Natural killer cell (primary cell): ENCODE measurements around the gene EMP1. TPM values are rescaled to one million over a fixed set of nuclear protein-coding genes. Genes with fewer than 3 reads are reported as not detected.
A peak's percentile ranks its signal among the peaks of the same experiment; 100 is the strongest.

ENCODE experiments used
- ATAC-seq, 3 donors: fragments of 150-1000 bp in 2 of 3; fragments of 200-7000 bp in 1 of 3; cut with Tn5 transposase; 1 replicate in 1 of 3; 2 replicates in 2 of 3; pipeline ENCODE4 v1.10.0; 2021; ENCODE audit warnings: mild to moderate bottlenecking in 2 of 3, moderate library complexity in 2 of 3
- DNase-seq, 2 donors: peaks; one replicate each; pipeline versions ENCODE4 v3.0.0 to v3.0.0-alpha.2; 2013 to 2021; ENCODE audit warnings: mixed read lengths in 1 of 2
- H3K27ac ChIP-seq: one replicate; pipeline ENCODE4 v1.5.1; 2013; ENCODE audit warnings: mild to moderate bottlenecking, low read length
- H3K27me3 ChIP-seq: one replicate; pipeline ENCODE4 v1.6.1; 2013; ENCODE audit warnings: low read length; ENCODE audit not compliant: control insufficient read depth, insufficient read depth
- H3K36me3 ChIP-seq: one replicate; pipeline ENCODE4 v1.6.1; 2013; ENCODE audit warnings: low read length; ENCODE audit not compliant: control insufficient read depth, insufficient read depth
- H3K4me1 ChIP-seq: one replicate; pipeline ENCODE4 v1.6.1; 2013; ENCODE audit warnings: low read length; ENCODE audit not compliant: control insufficient read depth, insufficient read depth
- H3K4me3 ChIP-seq: one replicate; pipeline ENCODE4 v1.5.1; 2013; ENCODE audit warnings: low read length
- H3K9me3 ChIP-seq: one replicate; pipeline ENCODE4 v1.6.1; 2013; ENCODE audit warnings: low read length; ENCODE audit not compliant: control insufficient read depth, insufficient read depth
- H3K27ac Mint-ChIP-seq, 2 donors: one replicate each; pipeline ENCODE4 v1.8.0; 2022; ENCODE audit warnings: mild to moderate bottlenecking in 2 of 2, mixed read lengths in 2 of 2, moderate library complexity in 1 of 2
- H3K27me3 Mint-ChIP-seq, 2 donors: one replicate each; pipeline ENCODE4 v1.8.0; 2022; ENCODE audit warnings: low read depth in 2 of 2, mixed read lengths in 2 of 2
- H3K36me3 Mint-ChIP-seq: one replicate; pipeline ENCODE4 v1.8.0; 2022; ENCODE audit warnings: mixed read lengths
- H3K4me1 Mint-ChIP-seq, 2 donors: one replicate each; pipeline ENCODE4 v1.8.0; 2022; ENCODE audit warnings: mixed read lengths in 2 of 2
- H3K4me3 Mint-ChIP-seq: one replicate; pipeline ENCODE4 v1.8.0; 2022; ENCODE audit warnings: mild to moderate bottlenecking, moderate library complexity, mixed read lengths
- H3K9me3 Mint-ChIP-seq, 2 donors: one replicate each; pipeline ENCODE4 v1.8.0; 2022; ENCODE audit warnings: mixed read lengths in 2 of 2
- WGBS: methylation state at CpG from one replicate; pipeline ENCODE4 v1.1.7; 2013; ENCODE audit warnings: missing lambda C conversion rate; ENCODE audit not compliant: insufficient coverage; 5-methylcytosine and 5-hydroxymethylcytosine counted together
- intact Hi-C: fragments of 100-400 bp; cut with micrococcal nuclease; formaldehyde crosslinking; loops from one replicate; pipeline ENCODE4 v1.14.2; 2022
- total RNA-seq, 4 donors: library from RNA; stranded (reverse); fragments of 120-200 nt in 1 of 4; gene quantifications; one replicate each; pipeline versions ENCODE4 v1.2.3 to v1.2.4, GENCODE V29; 2013 to 2022
- TF ChIP-seq, protein P1 (sequence below): fragments of 200-600 bp; IDR thresholded peaks from one replicate; pipeline ENCODE4 v1.8.0; 2022; ENCODE audit warnings: antibody characterized with exemption

Gene EMP1
- total RNA-seq, 3 donors from 2014 or later (not counting 1 experiment from before 2014, with no cell fraction given) = 3.8 to 4.3 (median 4.2) TPM

- H3K27ac Mint-ChIP-seq = no peak overlapping the region
- Histone ChIP-seq H3K27ac (no peak overlapping the region), H3K27me3 (no peaks in the 10 kb centered on the region), H3K4me3 (no peak overlapping the region), H3K36me3 (no peaks in the 10 kb centered on the region), H3K4me1 (peaks cover 5% of the 10 kb centered on the region), H3K9me3 (no peaks in the 10 kb centered on the region)
- intact Hi-C loops = no loop called here
- DNase-seq = no peak
- H3K9me3 Mint-ChIP-seq = no peaks in the 10 kb centered on the region
- H3K4me3 Mint-ChIP-seq = no peak overlapping the region
- no peaks in the 10 kb centered on the region for H3K36me3 Mint-ChIP-seq
- WGBS = 88% methylated on average over 3 of the region's 3 CpGs
- peaks cover 0 to 5% of the 10 kb centered on the region in 2 donors for H3K4me1 Mint-ChIP-seq
- no peak for ATAC-seq
- peaks cover 8 to 23% of the 10 kb centered on the region in 2 donors for H3K27me3 Mint-ChIP-seq
- TF ChIP-seq, protein P1, sequence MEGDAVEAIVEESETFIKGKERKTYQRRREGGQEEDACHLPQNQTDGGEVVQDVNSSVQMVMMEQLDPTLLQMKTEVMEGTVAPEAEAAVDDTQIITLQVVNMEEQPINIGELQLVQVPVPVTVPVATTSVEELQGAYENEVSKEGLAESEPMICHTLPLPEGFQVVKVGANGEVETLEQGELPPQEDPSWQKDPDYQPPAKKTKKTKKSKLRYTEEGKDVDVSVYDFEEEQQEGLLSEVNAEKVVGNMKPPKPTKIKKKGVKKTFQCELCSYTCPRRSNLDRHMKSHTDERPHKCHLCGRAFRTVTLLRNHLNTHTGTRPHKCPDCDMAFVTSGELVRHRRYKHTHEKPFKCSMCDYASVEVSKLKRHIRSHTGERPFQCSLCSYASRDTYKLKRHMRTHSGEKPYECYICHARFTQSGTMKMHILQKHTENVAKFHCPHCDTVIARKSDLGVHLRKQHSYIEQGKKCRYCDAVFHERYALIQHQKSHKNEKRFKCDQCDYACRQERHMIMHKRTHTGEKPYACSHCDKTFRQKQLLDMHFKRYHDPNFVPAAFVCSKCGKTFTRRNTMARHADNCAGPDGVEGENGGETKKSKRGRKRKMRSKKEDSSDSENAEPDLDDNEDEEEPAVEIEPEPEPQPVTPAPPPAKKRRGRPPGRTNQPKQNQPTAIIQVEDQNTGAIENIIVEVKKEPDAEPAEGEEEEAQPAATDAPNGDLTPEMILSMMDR = no peak
Measured at GRCh38 chr12:13252616-13253015, 56.1 kb downstream of the EMP1 start.

DNA sequence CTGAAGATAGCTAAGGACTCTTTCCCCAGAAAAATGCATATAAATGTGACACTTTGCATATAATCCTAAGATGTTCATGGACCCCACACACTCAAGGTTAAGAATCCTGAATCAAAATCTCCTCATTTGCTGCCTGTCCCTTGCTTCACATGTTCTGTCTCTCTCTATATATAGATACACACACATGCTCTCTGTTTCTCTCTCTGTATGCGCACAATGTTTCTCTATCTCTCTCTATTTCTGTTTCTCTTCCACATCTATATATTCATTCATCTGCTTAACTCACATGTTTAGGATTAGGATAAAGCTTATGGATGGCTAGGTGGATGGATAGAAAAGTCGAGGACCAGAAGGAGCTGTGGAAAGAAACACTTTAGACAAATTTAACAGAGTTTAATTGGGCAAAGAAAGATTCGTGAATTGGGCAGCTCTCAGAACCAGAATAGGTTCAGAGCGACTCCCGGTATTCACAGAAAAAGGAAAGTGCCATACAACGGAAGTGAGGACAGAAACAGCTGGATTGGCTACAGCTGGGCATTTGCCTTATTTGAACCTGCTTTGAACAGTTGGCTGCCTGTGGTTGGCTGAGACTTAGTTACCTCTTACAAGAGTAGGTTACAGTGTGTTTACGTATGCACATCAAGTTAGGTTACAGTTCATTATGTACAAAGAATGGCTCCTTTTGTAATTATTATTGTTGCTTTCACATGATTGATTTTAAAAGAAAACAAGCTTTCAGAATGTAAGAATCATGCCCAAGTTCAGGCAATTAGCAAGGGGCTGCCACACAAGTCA is 57.6 kb downstream of the EMP1 start:
- no peak for ATAC-seq

DNA sequence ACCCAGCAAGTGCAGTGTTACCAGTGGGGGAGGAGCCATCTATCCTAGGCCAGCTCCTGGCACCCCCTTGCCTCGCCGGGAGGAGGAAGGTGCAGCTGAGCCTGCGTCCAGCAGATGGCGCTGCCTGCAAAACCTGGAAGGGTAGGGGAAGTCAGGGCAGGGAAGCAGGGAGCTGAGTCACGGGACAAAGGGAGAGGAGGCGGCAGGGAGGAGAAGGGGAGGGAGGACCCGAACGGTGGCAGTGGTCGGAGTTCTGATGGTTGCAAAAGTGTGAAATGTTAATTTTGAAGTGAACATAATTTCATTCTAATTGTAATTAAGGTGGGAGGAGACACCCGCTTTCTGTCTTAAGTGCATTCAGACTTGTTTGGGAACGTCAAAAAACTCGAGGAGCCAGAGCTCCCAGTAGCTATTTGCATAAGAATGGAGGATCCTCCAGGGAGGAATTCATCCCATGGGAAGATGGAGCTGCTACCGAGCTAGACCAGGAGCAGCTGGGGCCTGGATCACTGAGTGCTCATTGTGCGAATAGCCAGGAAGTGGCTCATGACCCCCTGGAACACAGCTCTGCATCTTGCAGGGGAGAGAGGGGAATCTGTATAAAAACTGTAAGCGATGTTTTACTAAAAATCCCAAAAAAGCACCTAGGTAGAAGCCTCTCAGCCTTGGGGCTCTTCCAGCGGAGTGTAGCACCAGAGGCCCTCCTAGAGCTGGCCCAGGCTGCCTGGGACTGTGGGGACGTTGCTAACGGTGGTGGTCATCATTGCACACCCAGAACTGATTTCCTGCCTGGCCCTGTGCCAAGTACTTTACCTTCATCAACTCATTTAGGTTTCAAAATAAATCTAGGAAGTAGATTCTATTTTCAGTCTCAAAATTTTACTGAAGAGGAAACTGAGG is 59.5 kb downstream of the EMP1 start:
- H3K4me1 ChIP-seq = peaks cover 5% of the 10 kb centered on the region
- no peak overlapping the region for H3K27ac Mint-ChIP-seq
- H3K27me3 Mint-ChIP-seq = peaks cover 0 to 8% of the 10 kb centered on the region in 2 donors
- H3K36me3 Mint-ChIP-seq = no peaks in the 10 kb centered on the region
- H3K4me3 ChIP-seq = no peak overlapping the region
- WGBS = 28% methylated on average over 18 of the region's 18 CpGs
- intact Hi-C loops = no loop called here
- no peaks in the 10 kb centered on the region for H3K27me3 ChIP-seq
- H3K36me3 ChIP-seq = no peaks in the 10 kb centered on the region
- no peaks in the 10 kb centered on the region for H3K9me3 Mint-ChIP-seq
- H3K27ac ChIP-seq = no peak overlapping the region
- ATAC-seq (peak; percentile 88 to 99 (median 99)), DNase-seq (peak; percentile 60 to 84)
- H3K4me3 Mint-ChIP-seq = no peak overlapping the region
- TF ChIP-seq, protein P1 = peak; percentile 92
- H3K4me1 Mint-ChIP-seq = peaks cover 0 to 5% of the 10 kb centered on the region in 2 donors
- H3K9me3 ChIP-seq = no peaks in the 10 kb centered on the region

More for the DNA sequence above, 57.6 kb downstream of the EMP1 start:
- 86% methylated on average over 7 of the region's 7 CpGs for WGBS
- Mint-ChIP-seq H3K4me1 (peaks cover 0 to 5% of the 10 kb centered on the region in 2 donors), H3K27ac (no peak overlapping the region), H3K9me3 (no peaks in the 10 kb centered on the region), H3K27me3 (peaks cover 8 to 10% of the 10 kb centered on the region in 2 donors), H3K4me3 (no peak overlapping the region), H3K36me3 (no peaks in the 10 kb centered on the region)
- H3K4me1 ChIP-seq = peaks cover 5% of the 10 kb centered on the region
- H3K9me3 ChIP-seq = no peaks in the 10 kb centered on the region
- no peak for DNase-seq
- H3K27ac ChIP-seq = no peak overlapping the region
- TF ChIP-seq, protein P1 = no peak
- H3K36me3 ChIP-seq = no peaks in the 10 kb centered on the region
- no peaks in the 10 kb centered on the region for H3K27me3 ChIP-seq
- intact Hi-C loops = no loop called here
- H3K4me3 ChIP-seq = no peak overlapping the region
